ENCODE measurements around the gene STK39.

GRCh38 chr2:168192839-168193616 is 54.4 kb downstream of the STK39 start:
- TF ChIP-seq CTCF (IDR thresholded peaks at IDR 0.05): no peak
- no peak for TF ChIP-seq POLR2A (IDR thresholded peaks at IDR 0.05)

All from heart left ventricle (tissue), 13 donors.